Astrocyte (in vitro differentiated cells and primary cell): ENCODE measurements around the gene CIT. TPM values are rescaled to one million over a fixed set of nuclear protein-coding genes. Genes with fewer than 3 reads are reported as not detected.

ENCODE experiments used
- DNase-seq: peaks from one replicate; pipeline ENCODE4 v3.0.0-alpha.2; 2010; ENCODE audit warnings: low read depth
- FAIRE-seq: peaks from 2 replicates; lab custom pipeline; 2011; peaks lifted over from hg19 to GRCh38; lab: Jason Lieb, UNC
- H2AFZ ChIP-seq: 2 replicates; pipeline ENCODE4 v1.6.0; 2012; ENCODE audit warnings: low read depth, low read length, inconsistent platforms
- H3K27ac ChIP-seq: 2 replicates; pipeline ENCODE4 v1.5.1; 2011; ENCODE audit warnings: low read depth, low read length, inconsistent platforms
- H3K27me3 ChIP-seq: 2 replicates; pipeline ENCODE4 v1.6.0; 2011; ENCODE audit warnings: low read length, inconsistent platforms; ENCODE audit not compliant: insufficient read depth
- H3K36me3 ChIP-seq: 2 replicates; pipeline ENCODE4 v1.5.1; 2011; ENCODE audit warnings: low read length, inconsistent platforms; ENCODE audit not compliant: insufficient read depth
- H3K4me1 ChIP-seq: 2 replicates; pipeline ENCODE4 v1.5.1; 2011; ENCODE audit warnings: low read length, inconsistent platforms; ENCODE audit not compliant: insufficient read depth
- H3K4me2 ChIP-seq: 2 replicates; pipeline ENCODE4 v1.6.0; 2012; ENCODE audit warnings: low read length, inconsistent platforms
- H3K4me3 ChIP-seq: 2 replicates; pipeline ENCODE4 v1.5.1; 2011; ENCODE audit warnings: low read depth, mild to moderate bottlenecking, low read length, inconsistent platforms; ENCODE audit not compliant: insufficient read depth
- H3K79me2 ChIP-seq: 2 replicates; pipeline ENCODE4 v1.6.0; 2012; ENCODE audit warnings: mild to moderate bottlenecking, low read length, inconsistent platforms; ENCODE audit not compliant: insufficient read depth
- H3K9ac ChIP-seq: 2 replicates; pipeline ENCODE4 v1.6.0; 2012; ENCODE audit warnings: mild to moderate bottlenecking, low read length, inconsistent platforms
- H3K9me3 ChIP-seq: 2 replicates; pipeline ENCODE4 v1.5.1; 2012; ENCODE audit warnings: low read depth, mild to moderate bottlenecking, low read length, inconsistent platforms; ENCODE audit not compliant: insufficient read depth
- H4K20me1 ChIP-seq: 2 replicates; pipeline ENCODE4 v1.6.0; 2012; ENCODE audit warnings: low read length, inconsistent platforms; ENCODE audit not compliant: insufficient read depth
- H3K27ac Mint-ChIP-seq: one replicate; pipeline ENCODE4 v1.8.0; 2021; ENCODE audit warnings: mild to moderate bottlenecking, mixed read lengths; ENCODE audit not compliant: unreplicated experiment
- H3K27me3 Mint-ChIP-seq: one replicate; pipeline ENCODE4 v1.8.0; 2021; ENCODE audit warnings: low read depth, mixed read lengths; ENCODE audit not compliant: unreplicated experiment
- H3K36me3 Mint-ChIP-seq: one replicate; pipeline ENCODE4 v1.8.0; 2021; ENCODE audit warnings: low read depth, mixed read lengths; ENCODE audit not compliant: unreplicated experiment
- H3K4me1 Mint-ChIP-seq: one replicate; pipeline ENCODE4 v1.8.0; 2021; ENCODE audit warnings: low read depth, mixed read lengths; ENCODE audit not compliant: unreplicated experiment
- H3K4me3 Mint-ChIP-seq: one replicate; pipeline ENCODE4 v1.8.0; 2021; ENCODE audit warnings: mild to moderate bottlenecking, moderate library complexity, mixed read lengths; ENCODE audit not compliant: unreplicated experiment
- H3K9me3 Mint-ChIP-seq: one replicate; pipeline ENCODE4 v1.8.0; 2021; ENCODE audit warnings: mild to moderate bottlenecking, mixed read lengths; ENCODE audit not compliant: unreplicated experiment
- EZH2 ChIP-seq: IDR thresholded peaks from 2 replicates; pipeline ENCODE4 v1.6.1; 2012; ENCODE audit warnings: mild to moderate bottlenecking, low read length, inconsistent platforms; ENCODE audit not compliant: insufficient read depth
- total RNA-seq: library from RNA; stranded (reverse); gene quantifications from 2 replicates; pipeline ENCODE4 v1.2.1, GENCODE V29; 2021
- TF ChIP-seq, protein P1 (sequence below): IDR thresholded peaks from 2 replicates; pipeline ENCODE4 v1.5.1; 2011; ENCODE audit warnings: low read depth, mild to moderate bottlenecking, inconsistent platforms, low read length, moderate library complexity; ENCODE audit not compliant: insufficient read depth

CIT gene
- total RNA-seq, 1 donor from 2014 or later: 4.5 TPM

DNA sequence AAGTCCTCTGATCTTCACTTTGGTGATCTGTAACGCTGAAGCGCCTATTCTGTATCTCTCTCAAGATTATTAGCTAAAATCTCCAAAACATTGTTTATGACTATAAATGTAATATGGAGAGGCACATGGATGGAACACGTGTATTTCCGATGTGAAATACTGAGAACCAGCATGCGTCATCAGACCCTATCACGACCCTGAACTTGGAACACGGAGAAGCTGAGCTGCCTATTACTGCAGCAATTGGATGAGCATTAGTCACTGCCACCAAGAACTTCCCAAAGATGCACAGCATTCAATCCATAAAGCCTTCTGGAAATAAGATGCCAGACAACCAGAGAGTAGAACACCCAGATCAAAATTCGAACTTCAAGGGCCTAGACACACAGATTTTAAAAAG is 147.2 kb downstream of the CIT start:
- no peak overlapping the region for H3K27ac Mint-ChIP-seq
- no peak overlapping the region for H3K4me3 Mint-ChIP-seq
- no peaks in the 10 kb centered on the region for H3K36me3 Mint-ChIP-seq

GRCh38 chr12:119728444-119728745 is 148.7 kb downstream of the CIT start:
- H3K4me3 Mint-ChIP-seq: no peak overlapping the region
- Histone ChIP-seq H3K27me3 (no peaks in the 10 kb centered on the region), H3K4me1 (no peaks in the 10 kb centered on the region), H3K4me3 (no peak overlapping the region), H3K79me2 (no peaks in the 10 kb centered on the region), H3K27ac (no peak overlapping the region), H2AFZ (no peak overlapping the region), H3K4me2 (no peak overlapping the region), H4K20me1 (no peaks in the 10 kb centered on the region), H3K9me3 (no peaks in the 10 kb centered on the region), H3K9ac (no peak overlapping the region), H3K36me3 (peaks cover 2% of the 10 kb centered on the region)
- FAIRE-seq: no peak
- H3K27me3 Mint-ChIP-seq: no peaks in the 10 kb centered on the region
- no peaks in the 10 kb centered on the region for H3K9me3 Mint-ChIP-seq
- DNase-seq: peak; percentile 8
- H3K36me3 Mint-ChIP-seq: no peaks in the 10 kb centered on the region
- TF ChIP-seq, protein P1, sequence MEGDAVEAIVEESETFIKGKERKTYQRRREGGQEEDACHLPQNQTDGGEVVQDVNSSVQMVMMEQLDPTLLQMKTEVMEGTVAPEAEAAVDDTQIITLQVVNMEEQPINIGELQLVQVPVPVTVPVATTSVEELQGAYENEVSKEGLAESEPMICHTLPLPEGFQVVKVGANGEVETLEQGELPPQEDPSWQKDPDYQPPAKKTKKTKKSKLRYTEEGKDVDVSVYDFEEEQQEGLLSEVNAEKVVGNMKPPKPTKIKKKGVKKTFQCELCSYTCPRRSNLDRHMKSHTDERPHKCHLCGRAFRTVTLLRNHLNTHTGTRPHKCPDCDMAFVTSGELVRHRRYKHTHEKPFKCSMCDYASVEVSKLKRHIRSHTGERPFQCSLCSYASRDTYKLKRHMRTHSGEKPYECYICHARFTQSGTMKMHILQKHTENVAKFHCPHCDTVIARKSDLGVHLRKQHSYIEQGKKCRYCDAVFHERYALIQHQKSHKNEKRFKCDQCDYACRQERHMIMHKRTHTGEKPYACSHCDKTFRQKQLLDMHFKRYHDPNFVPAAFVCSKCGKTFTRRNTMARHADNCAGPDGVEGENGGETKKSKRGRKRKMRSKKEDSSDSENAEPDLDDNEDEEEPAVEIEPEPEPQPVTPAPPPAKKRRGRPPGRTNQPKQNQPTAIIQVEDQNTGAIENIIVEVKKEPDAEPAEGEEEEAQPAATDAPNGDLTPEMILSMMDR: no peak
- TF ChIP-seq EZH2: no peak
- no peak overlapping the region for H3K27ac Mint-ChIP-seq
- peaks cover 4% of the 10 kb centered on the region for H3K4me1 Mint-ChIP-seq

More for the DNA sequence above, 147.2 kb downstream of the CIT start:
- Histone ChIP-seq H3K9ac (no peak overlapping the region), H4K20me1 (no peaks in the 10 kb centered on the region), H3K9me3 (no peaks in the 10 kb centered on the region), H3K79me2 (no peaks in the 10 kb centered on the region), H2AFZ (no peak overlapping the region), H3K4me3 (no peak overlapping the region), H3K27me3 (no peaks in the 10 kb centered on the region), H3K4me2 (no peak overlapping the region), H3K36me3 (peaks cover 7% of the 10 kb centered on the region), H3K4me1 (no peaks in the 10 kb centered on the region), H3K27ac (no peak overlapping the region)
- DNase-seq (no peak), FAIRE-seq (no peak)
- Mint-ChIP-seq H3K4me1 (peaks cover 4% of the 10 kb centered on the region), H3K27me3 (no peaks in the 10 kb centered on the region), H3K9me3 (no peaks in the 10 kb centered on the region)
- TF ChIP-seq EZH2: no peak

GRCh38 chr12:119727600-119728443 is 149.3 kb downstream of the CIT start:
- Histone ChIP-seq H3K79me2 (no peaks in the 10 kb centered on the region), H3K4me1 (no peaks in the 10 kb centered on the region), H4K20me1 (no peaks in the 10 kb centered on the region), H3K9me3 (no peaks in the 10 kb centered on the region), H3K4me2 (no peak overlapping the region), H3K27me3 (no peaks in the 10 kb centered on the region), H2AFZ (no peak overlapping the region), H3K9ac (no peak overlapping the region), H3K27ac (no peak overlapping the region), H3K36me3 (peaks cover 2% of the 10 kb centered on the region), H3K4me3 (no peak overlapping the region)
- Mint-ChIP-seq H3K9me3 (no peaks in the 10 kb centered on the region), H3K27me3 (no peaks in the 10 kb centered on the region), H3K36me3 (no peaks in the 10 kb centered on the region), H3K27ac (no peak overlapping the region), H3K4me1 (peaks cover 4% of the 10 kb centered on the region), H3K4me3 (no peak overlapping the region)
- DNase-seq: no peak
- FAIRE-seq: no peak
- TF ChIP-seq, protein P1: no peak
- no peak for TF ChIP-seq EZH2
